ENCODE data around the gene PDXK. TPM values are rescaled to one million over a fixed set of nuclear protein-coding genes. Genes with fewer than 3 reads are reported as not detected.

PDXK gene
- polyA plus RNA-seq, 1 donor from 2014 or later = 22.8 TPM

DNA sequence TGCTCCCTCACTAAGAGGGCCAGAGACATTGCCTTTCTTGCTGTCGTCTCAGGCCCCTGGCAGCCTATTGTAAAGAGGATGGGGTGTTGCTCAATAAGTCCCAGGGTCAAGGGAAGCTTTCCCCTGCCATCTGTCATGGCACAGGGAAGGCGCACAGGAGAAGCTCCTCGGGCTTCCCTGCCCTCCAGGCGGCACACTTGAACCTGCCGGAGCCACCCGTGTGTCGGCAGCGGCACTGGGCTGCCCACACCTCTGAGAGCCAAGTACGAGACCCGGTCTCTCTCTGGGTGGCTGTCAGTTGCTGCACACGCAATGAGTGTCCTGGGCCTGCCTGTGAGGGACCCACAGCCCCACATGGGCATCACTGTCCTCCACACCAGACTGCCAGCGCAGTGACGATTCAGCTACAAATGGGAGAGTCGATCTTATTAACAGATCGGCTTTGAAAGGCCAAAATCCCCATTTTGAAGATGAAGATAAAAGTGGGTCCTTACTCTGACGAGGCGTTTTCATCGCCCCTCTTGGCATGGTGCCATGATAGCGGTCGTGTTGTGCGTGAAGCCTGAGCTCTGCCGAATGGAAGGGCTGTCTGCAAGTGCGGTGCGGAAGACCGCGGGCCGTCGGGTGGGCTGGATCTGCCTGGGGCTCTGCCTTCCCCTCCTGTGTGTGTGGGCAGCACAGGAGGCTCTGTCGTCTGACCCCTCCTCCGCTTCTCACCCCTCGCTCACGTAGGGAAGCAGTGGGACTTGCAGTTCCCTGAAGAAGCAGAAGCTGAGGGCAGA lies 29.2 kb upstream of the PDXK start:
- Histone ChIP-seq H3K4me2 (ENCODE audit: low read length) (no peak overlapping the region), H3K4me3 (ENCODE audit: low read length) (no peak overlapping the region), H3K9ac (ENCODE audit: low read length) (no peak overlapping the region), H3K9me2 (ENCODE audit: insufficient read depth, low read length) (no peaks in the 10 kb centered on the region), H3K27me3 (ENCODE audit: insufficient read depth, low read depth, low read length) (no peaks in the 10 kb centered on the region), H3K36me3 (ENCODE audit: insufficient read depth, low read length) (no peaks in the 10 kb centered on the region), H2AFZ (ENCODE audit: low read depth, low read length) (no peak overlapping the region), H4K20me1 (ENCODE audit: insufficient read depth) (no peaks in the 10 kb centered on the region), H3K9me3 (ENCODE audit: low read length) (no peaks in the 10 kb centered on the region), H3F3A (ENCODE audit: insufficient read depth, low read length, poor library complexity, severe bottlenecking) (no peaks in the 10 kb centered on the region), H3K27ac (ENCODE audit: low read length) (no peak overlapping the region), H3K79me2 (replicated peaks; ENCODE audit: insufficient read depth, low read length) (no peaks in the 10 kb centered on the region)
- TF ChIP-seq TAF1 (IDR thresholded peaks at IDR 0.05; ENCODE audit: low read depth) = no peak
- TF ChIP-seq MXI1 (conservative IDR thresholded peaks at IDR 0.05; ENCODE audit: poor library complexity, severe bottlenecking) = no peak
- TF ChIP-seq SMC3 (conservative IDR thresholded peaks at IDR 0.05; ENCODE audit: poor library complexity) = no peak
- no peak for TF ChIP-seq RAD21 (conservative IDR thresholded peaks at IDR 0.05)
- no peak for TF ChIP-seq EZH2 (IDR thresholded peaks at IDR 0.05; ENCODE audit: borderline replicate concordance, insufficient read depth, low read length, poor library complexity, severe bottlenecking)

DNA sequence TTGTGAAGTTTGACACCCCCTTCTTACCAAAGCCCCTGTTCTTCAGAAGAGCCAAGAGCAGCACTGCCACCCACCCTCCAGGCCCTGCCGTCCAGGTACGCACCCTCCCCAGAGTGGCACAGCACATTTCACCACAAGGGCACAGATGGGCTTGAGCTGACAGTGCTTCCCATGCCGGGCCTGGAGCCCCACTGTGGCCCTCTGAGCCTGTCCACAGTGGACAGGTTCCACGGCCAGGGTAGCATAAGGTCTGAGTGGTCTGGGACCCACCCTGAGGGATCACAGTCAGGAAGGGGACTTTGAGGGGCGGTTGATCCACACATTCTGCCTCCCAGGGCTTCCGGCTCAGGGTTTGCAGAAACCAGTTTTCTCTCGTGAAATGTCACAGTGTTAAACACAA lies 28.6 kb upstream of the PDXK start:
- Histone ChIP-seq H3K4me3 (ENCODE audit: low read length) (no peak overlapping the region), H2AFZ (ENCODE audit: low read depth, low read length) (no peak overlapping the region), H4K20me1 (ENCODE audit: insufficient read depth) (no peaks in the 10 kb centered on the region), H3F3A (ENCODE audit: insufficient read depth, low read length, poor library complexity, severe bottlenecking) (no peaks in the 10 kb centered on the region), H3K79me2 (replicated peaks; ENCODE audit: insufficient read depth, low read length) (no peaks in the 10 kb centered on the region), H3K27ac (ENCODE audit: low read length) (no peak overlapping the region), H3K9me3 (ENCODE audit: low read length) (no peaks in the 10 kb centered on the region), H3K36me3 (ENCODE audit: insufficient read depth, low read length) (no peaks in the 10 kb centered on the region), H3K9ac (ENCODE audit: low read length) (no peak overlapping the region), H3K27me3 (ENCODE audit: insufficient read depth, low read depth, low read length) (no peaks in the 10 kb centered on the region), H3K9me2 (ENCODE audit: insufficient read depth, low read length) (no peaks in the 10 kb centered on the region), H3K4me2 (ENCODE audit: low read length) (no peak overlapping the region)
- TF ChIP-seq MXI1 (conservative IDR thresholded peaks at IDR 0.05; ENCODE audit: poor library complexity, severe bottlenecking) = no peak
- TF ChIP-seq, protein P1, sequence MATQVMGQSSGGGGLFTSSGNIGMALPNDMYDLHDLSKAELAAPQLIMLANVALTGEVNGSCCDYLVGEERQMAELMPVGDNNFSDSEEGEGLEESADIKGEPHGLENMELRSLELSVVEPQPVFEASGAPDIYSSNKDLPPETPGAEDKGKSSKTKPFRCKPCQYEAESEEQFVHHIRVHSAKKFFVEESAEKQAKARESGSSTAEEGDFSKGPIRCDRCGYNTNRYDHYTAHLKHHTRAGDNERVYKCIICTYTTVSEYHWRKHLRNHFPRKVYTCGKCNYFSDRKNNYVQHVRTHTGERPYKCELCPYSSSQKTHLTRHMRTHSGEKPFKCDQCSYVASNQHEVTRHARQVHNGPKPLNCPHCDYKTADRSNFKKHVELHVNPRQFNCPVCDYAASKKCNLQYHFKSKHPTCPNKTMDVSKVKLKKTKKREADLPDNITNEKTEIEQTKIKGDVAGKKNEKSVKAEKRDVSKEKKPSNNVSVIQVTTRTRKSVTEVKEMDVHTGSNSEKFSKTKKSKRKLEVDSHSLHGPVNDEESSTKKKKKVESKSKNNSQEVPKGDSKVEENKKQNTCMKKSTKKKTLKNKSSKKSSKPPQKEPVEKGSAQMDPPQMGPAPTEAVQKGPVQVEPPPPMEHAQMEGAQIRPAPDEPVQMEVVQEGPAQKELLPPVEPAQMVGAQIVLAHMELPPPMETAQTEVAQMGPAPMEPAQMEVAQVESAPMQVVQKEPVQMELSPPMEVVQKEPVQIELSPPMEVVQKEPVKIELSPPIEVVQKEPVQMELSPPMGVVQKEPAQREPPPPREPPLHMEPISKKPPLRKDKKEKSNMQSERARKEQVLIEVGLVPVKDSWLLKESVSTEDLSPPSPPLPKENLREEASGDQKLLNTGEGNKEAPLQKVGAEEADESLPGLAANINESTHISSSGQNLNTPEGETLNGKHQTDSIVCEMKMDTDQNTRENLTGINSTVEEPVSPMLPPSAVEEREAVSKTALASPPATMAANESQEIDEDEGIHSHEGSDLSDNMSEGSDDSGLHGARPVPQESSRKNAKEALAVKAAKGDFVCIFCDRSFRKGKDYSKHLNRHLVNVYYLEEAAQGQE (IDR thresholded peaks at IDR 0.05; ENCODE audit: borderline replicate concordance) = no peak
- TF ChIP-seq, protein P2, sequence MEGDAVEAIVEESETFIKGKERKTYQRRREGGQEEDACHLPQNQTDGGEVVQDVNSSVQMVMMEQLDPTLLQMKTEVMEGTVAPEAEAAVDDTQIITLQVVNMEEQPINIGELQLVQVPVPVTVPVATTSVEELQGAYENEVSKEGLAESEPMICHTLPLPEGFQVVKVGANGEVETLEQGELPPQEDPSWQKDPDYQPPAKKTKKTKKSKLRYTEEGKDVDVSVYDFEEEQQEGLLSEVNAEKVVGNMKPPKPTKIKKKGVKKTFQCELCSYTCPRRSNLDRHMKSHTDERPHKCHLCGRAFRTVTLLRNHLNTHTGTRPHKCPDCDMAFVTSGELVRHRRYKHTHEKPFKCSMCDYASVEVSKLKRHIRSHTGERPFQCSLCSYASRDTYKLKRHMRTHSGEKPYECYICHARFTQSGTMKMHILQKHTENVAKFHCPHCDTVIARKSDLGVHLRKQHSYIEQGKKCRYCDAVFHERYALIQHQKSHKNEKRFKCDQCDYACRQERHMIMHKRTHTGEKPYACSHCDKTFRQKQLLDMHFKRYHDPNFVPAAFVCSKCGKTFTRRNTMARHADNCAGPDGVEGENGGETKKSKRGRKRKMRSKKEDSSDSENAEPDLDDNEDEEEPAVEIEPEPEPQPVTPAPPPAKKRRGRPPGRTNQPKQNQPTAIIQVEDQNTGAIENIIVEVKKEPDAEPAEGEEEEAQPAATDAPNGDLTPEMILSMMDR (IDR thresholded peaks at IDR 0.05; ENCODE audit: poor library complexity, severe bottlenecking) = no peak
- TF ChIP-seq EP300 (conservative IDR thresholded peaks at IDR 0.05; ENCODE audit: poor library complexity, severe bottlenecking) = no peak
- no peak for TF ChIP-seq POLR2AphosphoS5 (IDR thresholded peaks at IDR 0.05)
- TF ChIP-seq EZH2 (IDR thresholded peaks at IDR 0.05; ENCODE audit: borderline replicate concordance, insufficient read depth, low read length, poor library complexity, severe bottlenecking) = no peak
- no peak for TF ChIP-seq SMC3 (conservative IDR thresholded peaks at IDR 0.05; ENCODE audit: poor library complexity)
- TF ChIP-seq TAF1 (IDR thresholded peaks at IDR 0.05; ENCODE audit: low read depth) = no peak
- TF ChIP-seq RAD21 (conservative IDR thresholded peaks at IDR 0.05) = no peak
